ENCODE results near the gene KCNT2. TPM values are rescaled to one million over a fixed set of nuclear protein-coding genes. Genes with fewer than 3 reads are reported as not detected.

Gene KCNT2
- total and polyA plus RNA-seq, 2 donors (not counting 3 experiments of a cell fraction or from before 2014, with no cell fraction given): 0.46 to 1.6 TPM

GRCh38 chr1:196209983-196210382 is 398.3 kb downstream of the KCNT2 start:
- ChIA-PET CTCF (no interaction called here), POLR2A (no interaction called here)
- FAIRE-seq (no peak), DNase-seq (ENCODE audit: low read depth, low spot score) (no peak)
- Histone ChIP-seq H3K9ac (replicated peaks; ENCODE audit: extremely low read depth, insufficient read depth, low read length) (no peak overlapping the region), H3K79me2 (ENCODE audit: control insufficient read depth, insufficient read depth, low read length) (no peaks in the 10 kb centered on the region), H3K4me3 (replicated peaks in 1 of 3; ENCODE audit: insufficient read depth in 1 of 3, low read depth in 1 of 3, low read length in 3 of 3) (no peak overlapping the region), H2AFZ (ENCODE audit: low read depth, low read length) (no peak overlapping the region), H3K4me1 (ENCODE audit: control insufficient read depth, extremely low read depth, insufficient read depth, low read length) (no peaks in the 10 kb centered on the region), H3K27me3 (ENCODE audit: control insufficient read depth in 2 of 2, insufficient read depth in 2 of 2, low read length in 2 of 2) (no peaks in the 10 kb centered on the region), H3K9me3 (replicated peaks; ENCODE audit: control insufficient read depth, insufficient read depth, low read length) (no peaks in the 10 kb centered on the region), H3K9me1 (replicated peaks; ENCODE audit: control insufficient read depth, extremely low read depth, insufficient read depth, low read length) (no peaks in the 10 kb centered on the region), H3K4me2 (ENCODE audit: insufficient read depth, low read length) (no peak overlapping the region), H3K36me3 (ENCODE audit: control insufficient read depth in 2 of 2, extremely low read depth in 1 of 2, insufficient read depth in 2 of 2, low read length in 2 of 2) (no peaks in the 10 kb centered on the region), H3K27ac (ENCODE audit: insufficient read depth, low read depth, low read length) (no peak overlapping the region), H4K20me1 (replicated peaks; ENCODE audit: control insufficient read depth, extremely low read depth, insufficient read depth, low read length) (no peaks in the 10 kb centered on the region)
- intact Hi-C loops (cut with micrococcal nuclease) (no loop called here), dilution Hi-C loops (cut with MboI; ENCODE audit: extremely low pct_ligation_motif_present, low sequenced_read_pairs) (no loop called here)
- BruUV-seq (replicated peaks): no TSS peak
- TF ChIP-seq POLR2A (IDR thresholded peaks at IDR 0.05; ENCODE audit: low read depth, low read length) (no peak), JUN (IDR thresholded peaks at IDR 0.05; ENCODE audit: borderline replicate concordance, insufficient read depth, insufficient read length, low read depth) (no peak), MYC (IDR thresholded peaks at IDR 0.05; ENCODE audit: low read depth, low read length) (no peak)
- TF ChIP-seq, protein P1, sequence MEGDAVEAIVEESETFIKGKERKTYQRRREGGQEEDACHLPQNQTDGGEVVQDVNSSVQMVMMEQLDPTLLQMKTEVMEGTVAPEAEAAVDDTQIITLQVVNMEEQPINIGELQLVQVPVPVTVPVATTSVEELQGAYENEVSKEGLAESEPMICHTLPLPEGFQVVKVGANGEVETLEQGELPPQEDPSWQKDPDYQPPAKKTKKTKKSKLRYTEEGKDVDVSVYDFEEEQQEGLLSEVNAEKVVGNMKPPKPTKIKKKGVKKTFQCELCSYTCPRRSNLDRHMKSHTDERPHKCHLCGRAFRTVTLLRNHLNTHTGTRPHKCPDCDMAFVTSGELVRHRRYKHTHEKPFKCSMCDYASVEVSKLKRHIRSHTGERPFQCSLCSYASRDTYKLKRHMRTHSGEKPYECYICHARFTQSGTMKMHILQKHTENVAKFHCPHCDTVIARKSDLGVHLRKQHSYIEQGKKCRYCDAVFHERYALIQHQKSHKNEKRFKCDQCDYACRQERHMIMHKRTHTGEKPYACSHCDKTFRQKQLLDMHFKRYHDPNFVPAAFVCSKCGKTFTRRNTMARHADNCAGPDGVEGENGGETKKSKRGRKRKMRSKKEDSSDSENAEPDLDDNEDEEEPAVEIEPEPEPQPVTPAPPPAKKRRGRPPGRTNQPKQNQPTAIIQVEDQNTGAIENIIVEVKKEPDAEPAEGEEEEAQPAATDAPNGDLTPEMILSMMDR (IDR thresholded peaks at IDR 0.05; ENCODE audit: extremely low read depth in 1 of 2, insufficient read depth in 1 of 2, low read depth in 1 of 2, low read length in 2 of 2): no peak
- TF ChIP-seq, protein P2, sequence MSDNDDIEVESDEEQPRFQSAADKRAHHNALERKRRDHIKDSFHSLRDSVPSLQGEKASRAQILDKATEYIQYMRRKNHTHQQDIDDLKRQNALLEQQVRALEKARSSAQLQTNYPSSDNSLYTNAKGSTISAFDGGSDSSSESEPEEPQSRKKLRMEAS (IDR thresholded peaks at IDR 0.05; ENCODE audit: insufficient read depth, insufficient read length): no peak

DNA sequence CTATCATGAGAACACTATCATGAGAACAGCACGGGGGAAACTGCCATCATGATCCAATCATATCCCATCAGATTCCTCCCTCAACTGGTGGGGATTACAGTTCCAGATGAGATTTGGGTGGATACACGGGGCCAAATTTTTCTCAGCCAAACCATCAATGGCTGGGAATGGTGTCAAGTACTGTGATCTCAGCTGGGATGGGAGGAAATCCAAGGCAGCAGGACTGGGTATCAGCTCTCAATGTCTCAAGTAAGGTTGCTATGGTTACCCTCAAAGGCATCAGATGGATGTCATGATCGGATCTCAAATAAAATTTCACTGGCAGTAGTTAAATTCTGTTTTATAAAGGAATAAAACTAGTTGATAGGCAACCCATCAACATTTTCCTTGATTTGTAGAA is 399.0 kb downstream of the KCNT2 start:
- no peak for DNase-seq (ENCODE audit: low read depth, low spot score)
- no peaks in the 10 kb centered on the region for H3K9me3 ChIP-seq (replicated peaks; ENCODE audit: control insufficient read depth, insufficient read depth, low read length)
- no peak overlapping the region for H3K27ac ChIP-seq (ENCODE audit: insufficient read depth, low read depth, low read length)
- H3K4me2 ChIP-seq (ENCODE audit: insufficient read depth, low read length): no peak overlapping the region
- CTCF ChIA-PET: no interaction called here
- H3K9me1 ChIP-seq (replicated peaks; ENCODE audit: control insufficient read depth, extremely low read depth, insufficient read depth, low read length): no peaks in the 10 kb centered on the region
- H3K4me1 ChIP-seq (ENCODE audit: control insufficient read depth, extremely low read depth, insufficient read depth, low read length): no peaks in the 10 kb centered on the region
- H3K36me3 ChIP-seq (ENCODE audit: control insufficient read depth in 2 of 2, extremely low read depth in 1 of 2, insufficient read depth in 2 of 2, low read length in 2 of 2): no peaks in the 10 kb centered on the region
- H3K27me3 ChIP-seq (ENCODE audit: control insufficient read depth in 2 of 2, insufficient read depth in 2 of 2, low read length in 2 of 2): no peaks in the 10 kb centered on the region
- BruUV-seq (replicated peaks): no TSS peak
- no peak overlapping the region for H2AFZ ChIP-seq (ENCODE audit: low read depth, low read length)
- intact Hi-C loops (cut with micrococcal nuclease) (no loop called here), dilution Hi-C loops (cut with MboI; ENCODE audit: extremely low pct_ligation_motif_present, low sequenced_read_pairs) (no loop called here)
- FAIRE-seq: no peak
- H3K79me2 ChIP-seq (ENCODE audit: control insufficient read depth, insufficient read depth, low read length): no peaks in the 10 kb centered on the region
- H3K9ac ChIP-seq (replicated peaks; ENCODE audit: extremely low read depth, insufficient read depth, low read length): no peak overlapping the region
- POLR2A ChIA-PET: no interaction called here
- H4K20me1 ChIP-seq (replicated peaks; ENCODE audit: control insufficient read depth, extremely low read depth, insufficient read depth, low read length): no peaks in the 10 kb centered on the region
- H3K4me3 ChIP-seq (replicated peaks in 1 of 3; ENCODE audit: insufficient read depth in 1 of 3, low read depth in 1 of 3, low read length in 3 of 3): no peak overlapping the region
- no peak for TF ChIP-seq POLR2AphosphoS5 (IDR thresholded peaks at IDR 0.05; ENCODE audit: insufficient read depth, low read depth, low read length)
- no peak for TF ChIP-seq EZH2 (IDR thresholded peaks at IDR 0.05; ENCODE audit: borderline replicate concordance, low read depth, low read length, severe bottlenecking)
- TF ChIP-seq, protein P2 (IDR thresholded peaks at IDR 0.05; ENCODE audit: insufficient read depth, insufficient read length): no peak
- no peak for TF ChIP-seq JUN (IDR thresholded peaks at IDR 0.05; ENCODE audit: borderline replicate concordance, insufficient read depth, insufficient read length, low read depth)
- no peak for TF ChIP-seq MYC (IDR thresholded peaks at IDR 0.05; ENCODE audit: low read depth, low read length)
- no peak for TF ChIP-seq POLR2A (IDR thresholded peaks at IDR 0.05; ENCODE audit: low read depth, low read length)
- TF ChIP-seq, protein P1 (IDR thresholded peaks at IDR 0.05; ENCODE audit: extremely low read depth in 1 of 2, insufficient read depth in 1 of 2, low read depth in 1 of 2, low read length in 2 of 2): no peak
- no peak for TF ChIP-seq GATA2 (IDR thresholded peaks at IDR 0.05; ENCODE audit: insufficient read depth, insufficient read length, low read depth, low read length)
